Upper lobe of left lung (tissue), 4 donors: ENCODE data around the gene TNKS2.

Source experiments
- POLR2AphosphoS5 ChIP-seq, 2 donors: sonication (generic); formaldehyde crosslinking; IDR thresholded peaks; one replicate each; pipeline ENCODE4 v1.5.1; 2017; ENCODE audit warnings: antibody characterized with exemption in 2 of 2
- TF ChIP-seq, protein P1 (sequence below), 6 experiments: fragments of 450-650 bp in 4 of 6; fragments of 200-600 bp in 2 of 6; sonication (generic) in 2 of 6; IDR thresholded peaks; one replicate each; pipeline ENCODE4 v1.5.1; 2016 to 2019; ENCODE audit warnings: antibody characterized with exemption in 6 of 6

DNA sequence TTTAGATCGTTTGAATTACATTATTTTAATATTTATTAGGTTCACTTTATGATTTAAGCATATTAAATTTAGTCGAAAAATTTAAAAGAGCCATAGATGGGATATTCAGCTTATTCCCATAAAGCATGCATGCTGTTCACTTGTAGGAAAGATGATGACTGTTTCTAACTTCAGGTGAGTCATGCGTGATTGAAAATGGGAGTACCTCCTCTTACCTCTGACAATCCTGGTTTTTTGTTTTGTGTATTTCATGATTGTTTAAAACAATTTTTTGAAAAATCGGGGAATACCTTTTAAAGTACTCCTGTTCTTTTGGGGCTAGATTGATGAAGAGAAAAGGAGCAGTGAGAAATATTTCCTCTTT lies 1.4 kb downstream of the TNKS2 start:
- TF ChIP-seq POLR2AphosphoS5 (IDR thresholded peaks at IDR 0.05): no peak
- TF ChIP-seq, protein P1, sequence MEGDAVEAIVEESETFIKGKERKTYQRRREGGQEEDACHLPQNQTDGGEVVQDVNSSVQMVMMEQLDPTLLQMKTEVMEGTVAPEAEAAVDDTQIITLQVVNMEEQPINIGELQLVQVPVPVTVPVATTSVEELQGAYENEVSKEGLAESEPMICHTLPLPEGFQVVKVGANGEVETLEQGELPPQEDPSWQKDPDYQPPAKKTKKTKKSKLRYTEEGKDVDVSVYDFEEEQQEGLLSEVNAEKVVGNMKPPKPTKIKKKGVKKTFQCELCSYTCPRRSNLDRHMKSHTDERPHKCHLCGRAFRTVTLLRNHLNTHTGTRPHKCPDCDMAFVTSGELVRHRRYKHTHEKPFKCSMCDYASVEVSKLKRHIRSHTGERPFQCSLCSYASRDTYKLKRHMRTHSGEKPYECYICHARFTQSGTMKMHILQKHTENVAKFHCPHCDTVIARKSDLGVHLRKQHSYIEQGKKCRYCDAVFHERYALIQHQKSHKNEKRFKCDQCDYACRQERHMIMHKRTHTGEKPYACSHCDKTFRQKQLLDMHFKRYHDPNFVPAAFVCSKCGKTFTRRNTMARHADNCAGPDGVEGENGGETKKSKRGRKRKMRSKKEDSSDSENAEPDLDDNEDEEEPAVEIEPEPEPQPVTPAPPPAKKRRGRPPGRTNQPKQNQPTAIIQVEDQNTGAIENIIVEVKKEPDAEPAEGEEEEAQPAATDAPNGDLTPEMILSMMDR (IDR thresholded peaks at IDR 0.05): no peak
